CD4-positive, alpha-beta T cell treated with Interleukin-6 for 4 hours (primary cell): ENCODE measurements around the gene CAMSAP1.

Experiments
- DNase-seq: peaks from one replicate; pipeline ENCODE4 v3.0.0-alpha.2; 2020; ENCODE audit warnings: mixed read lengths

CAMSAP1 gene

GRCh38 chr9:135787776-135788575, 119.4 kb downstream of the CAMSAP1 start:
- no peak for DNase-seq

GRCh38 chr9:135787317-135787716, 120.0 kb downstream of the CAMSAP1 start:
- DNase-seq = no peak

- no peak for DNase-seq
Measured at GRCh38 chr9:135786146-135786690, 121.1 kb downstream of the CAMSAP1 start.

GRCh38 chr9:135785013-135785575, 122.3 kb downstream of the CAMSAP1 start:
- no peak for DNase-seq

GRCh38 chr9:135783540-135784245, 123.7 kb downstream of the CAMSAP1 start:
- DNase-seq = no peak

- DNase-seq = no peak
Measured at GRCh38 chr9:135782946-135783345, 124.4 kb downstream of the CAMSAP1 start.

GRCh38 chr9:135780626-135781025, 126.7 kb downstream of the CAMSAP1 start:
- DNase-seq = no peak

- no peak for DNase-seq
Measured at GRCh38 chr9:135780086-135780485, 127.3 kb downstream of the CAMSAP1 start.

- no peak for DNase-seq
Measured at GRCh38 chr9:135779571-135779970, 127.8 kb downstream of the CAMSAP1 start.

GRCh38 chr9:135778421-135778820, 128.9 kb downstream of the CAMSAP1 start:
- DNase-seq = no peak

- DNase-seq = no peak
Measured at GRCh38 chr9:135777623-135778177, 129.6 kb downstream of the CAMSAP1 start.

GRCh38 chr9:135776893-135777622, 130.3 kb downstream of the CAMSAP1 start:
- DNase-seq = no peak

- no peak for DNase-seq
Measured at GRCh38 chr9:135775911-135776310, 131.4 kb downstream of the CAMSAP1 start.

GRCh38 chr9:135774794-135775525, 132.4 kb downstream of the CAMSAP1 start:
- no peak for DNase-seq

GRCh38 chr9:135774239-135774747, 133.1 kb downstream of the CAMSAP1 start:
- no peak for DNase-seq

GRCh38 chr9:135773530-135774238, 133.7 kb downstream of the CAMSAP1 start:
- no peak for DNase-seq

- no peak for DNase-seq
Measured at GRCh38 chr9:135772702-135773493, 134.4 kb downstream of the CAMSAP1 start.

- DNase-seq = no peak
Measured at GRCh38 chr9:135772056-135772646, 135.2 kb downstream of the CAMSAP1 start.

GRCh38 chr9:135771401-135772051, 135.8 kb downstream of the CAMSAP1 start:
- no peak for DNase-seq
